ENCODE data around the gene DHRS13.

DHRS13 gene

DNA sequence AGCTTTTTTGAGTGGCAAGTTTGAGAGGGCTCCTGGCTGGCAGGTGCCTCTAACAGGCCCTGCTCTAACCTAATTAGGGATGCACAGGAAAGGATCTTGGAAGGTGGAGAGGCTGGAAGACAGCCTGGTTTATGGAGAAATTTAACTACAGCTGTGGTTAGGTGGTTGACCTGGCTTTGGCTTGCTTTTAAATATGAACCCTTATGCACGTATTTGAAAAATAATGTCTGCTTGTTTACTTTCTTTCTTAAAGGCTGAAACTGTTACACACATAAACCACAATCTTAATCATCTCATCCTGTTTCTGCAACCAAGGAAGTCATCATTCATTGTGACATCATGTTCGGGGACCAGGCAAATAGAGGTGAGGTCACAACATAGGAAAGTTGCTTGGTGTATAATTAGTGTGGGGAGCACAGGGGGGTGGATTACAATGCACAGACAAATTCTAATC is 23.1 kb upstream of the DHRS13 start:
- no peak for TF ChIP-seq CTCF (IDR thresholded peaks at IDR 0.05; ENCODE audit: low read depth, low read length, missing control alignments)
- H3K4me3 ChIP-seq (ENCODE audit: low read depth, low read length), result no peak overlapping the region

DNA sequence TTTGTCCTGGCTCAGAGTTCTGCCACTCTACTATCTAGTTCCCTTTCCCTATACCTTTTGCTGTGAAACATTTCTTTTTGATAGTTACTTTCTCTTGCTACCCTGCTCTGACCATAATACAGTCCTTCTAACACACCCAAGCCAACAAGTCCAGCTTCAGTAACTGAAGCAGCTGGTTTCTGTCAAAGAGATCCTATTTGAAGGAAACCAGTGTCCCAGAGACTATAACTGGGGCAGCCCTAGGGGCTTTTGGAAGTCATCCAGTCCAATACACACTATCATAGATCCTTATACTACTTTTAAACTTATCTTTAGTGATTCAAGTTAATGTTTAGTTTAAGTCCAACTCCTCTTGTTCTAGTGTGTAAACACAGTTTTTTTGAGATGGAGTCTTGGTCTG is 17.3 kb upstream of the DHRS13 start:
- DNase-seq (ENCODE audit: low read depth), result no peak
- in situ Hi-C loops (cut with HindIII; ENCODE audit: low sequenced_read_pairs), result no loop called here
- no peak for TF ChIP-seq CTCF (IDR thresholded peaks at IDR 0.05; ENCODE audit: low read depth, low read length, missing control alignments)
- no peak overlapping the region for H3K4me3 ChIP-seq (ENCODE audit: low read depth, low read length)

More for the DNA sequence above, 23.1 kb upstream of the DHRS13 start:
- in situ Hi-C loops (cut with HindIII; ENCODE audit: low sequenced_read_pairs), result no loop called here
- DNase-seq (ENCODE audit: low read depth), result peak; percentile 76

DNA sequence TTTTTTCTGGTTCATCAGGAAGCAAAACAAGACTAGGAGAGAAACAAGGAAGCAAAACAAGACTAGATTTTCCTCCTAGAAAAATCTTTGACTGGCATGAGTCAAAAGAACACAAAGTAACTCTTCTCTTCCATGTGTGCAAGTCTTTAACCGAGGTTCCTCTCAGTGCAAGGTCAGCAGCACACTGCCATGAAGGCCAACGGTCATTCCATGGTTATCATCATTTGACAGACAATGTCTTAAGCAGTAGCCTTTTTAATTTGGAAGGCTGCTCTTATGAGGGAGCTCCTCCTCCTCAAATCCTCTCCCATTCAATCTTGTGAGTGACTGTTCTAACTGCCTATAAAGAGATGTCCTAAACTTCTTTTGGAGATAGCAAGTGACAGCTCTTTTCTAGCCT is 15.4 kb upstream of the DHRS13 start:
- in situ Hi-C loops (cut with HindIII; ENCODE audit: low sequenced_read_pairs), result no loop called here
- H3K4me3 ChIP-seq (ENCODE audit: low read depth, low read length), result no peak overlapping the region
- DNase-seq (ENCODE audit: low read depth), result no peak
- no peak for TF ChIP-seq CTCF (IDR thresholded peaks at IDR 0.05; ENCODE audit: low read depth, low read length, missing control alignments)

- no peak for DNase-seq (ENCODE audit: low read depth)
- no peak for TF ChIP-seq CTCF (IDR thresholded peaks at IDR 0.05; ENCODE audit: low read depth, low read length, missing control alignments)
- in situ Hi-C loops (cut with HindIII; ENCODE audit: low sequenced_read_pairs), result no loop called here
- H3K4me3 ChIP-seq (ENCODE audit: low read depth, low read length), result no peak overlapping the region
Observed at GRCh38 chr17:28917465-28917864, 14.6 kb upstream of the DHRS13 start.

DNA sequence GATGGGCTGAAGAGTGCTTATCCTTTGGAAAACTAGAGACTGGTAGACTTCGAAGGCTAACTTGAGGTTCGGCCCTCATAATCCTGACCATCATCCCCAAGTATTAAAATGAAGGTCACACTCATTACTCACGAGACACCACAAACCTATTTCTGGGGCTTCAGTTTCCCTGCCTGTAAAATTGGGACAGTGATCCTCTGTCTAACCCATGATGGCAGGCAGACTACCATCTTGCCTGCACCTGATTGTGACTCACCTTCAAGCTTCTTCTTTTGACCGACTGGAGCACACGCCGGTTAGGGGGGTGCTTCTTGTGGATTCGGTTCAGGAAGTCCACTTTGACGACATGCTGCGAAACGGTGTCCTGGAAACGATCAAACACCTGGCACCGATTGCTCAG is 14.2 kb upstream of the DHRS13 start:
- no peak overlapping the region for H3K4me3 ChIP-seq (ENCODE audit: low read depth, low read length)
- no peak for DNase-seq (ENCODE audit: low read depth)
- in situ Hi-C loops (cut with HindIII; ENCODE audit: low sequenced_read_pairs), result no loop called here
- TF ChIP-seq CTCF (IDR thresholded peaks at IDR 0.05; ENCODE audit: low read depth, low read length, missing control alignments), result no peak

DNA sequence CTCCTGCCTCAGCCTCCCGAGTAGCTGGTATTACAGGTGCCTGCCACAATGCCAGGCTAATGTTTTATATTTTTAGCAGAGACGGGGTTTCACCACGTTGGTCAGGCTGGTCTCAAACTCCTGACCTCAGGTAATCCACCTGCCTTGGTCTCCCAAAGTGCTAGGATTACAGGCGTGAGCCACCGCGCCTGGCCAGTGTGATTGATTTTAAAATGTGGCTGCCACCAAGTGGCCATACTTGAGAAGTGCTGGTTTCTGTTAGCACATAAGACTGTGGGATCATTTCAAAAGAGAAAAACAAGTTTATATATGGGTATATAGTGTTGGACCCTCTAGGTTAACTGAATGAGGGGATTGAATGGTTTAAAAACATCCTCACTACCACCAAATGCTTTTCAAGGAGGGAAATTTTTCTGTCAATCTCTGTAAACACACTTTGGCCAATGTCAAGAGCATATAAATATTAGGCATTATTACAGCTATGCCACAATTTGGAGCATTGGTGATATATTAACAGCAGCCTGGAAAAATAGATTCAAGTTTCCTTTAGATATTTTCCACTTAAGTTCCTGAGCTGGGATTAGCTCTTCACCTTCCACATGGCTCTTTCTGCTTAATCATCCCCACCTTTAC is 13.5 kb upstream of the DHRS13 start:
- TF ChIP-seq CTCF (IDR thresholded peaks at IDR 0.05; ENCODE audit: low read depth, low read length, missing control alignments), result peak; percentile 61
- peak; percentile 31 for DNase-seq (ENCODE audit: low read depth)
- H3K4me3 ChIP-seq (ENCODE audit: low read depth, low read length), result no peak overlapping the region
- in situ Hi-C loops (cut with HindIII; ENCODE audit: low sequenced_read_pairs), result no loop called here
